SK-N-MC (cell line): ENCODE results near the gene KCNH2.

ENCODE experiments used
- EZH2 ChIP-seq: fragments of 200-600 bp; sonication (generic); IDR thresholded peaks from one replicate; pipeline ENCODE4 v1.6.1; 2017; ENCODE audit warnings: antibody characterized with exemption
- POLR2AphosphoS5 ChIP-seq: IDR thresholded peaks from 2 replicates; pipeline ENCODE4 v1.6.1; 2012; ENCODE audit warnings: mild to moderate bottlenecking, low read depth, low read length, borderline replicate concordance

DNA sequence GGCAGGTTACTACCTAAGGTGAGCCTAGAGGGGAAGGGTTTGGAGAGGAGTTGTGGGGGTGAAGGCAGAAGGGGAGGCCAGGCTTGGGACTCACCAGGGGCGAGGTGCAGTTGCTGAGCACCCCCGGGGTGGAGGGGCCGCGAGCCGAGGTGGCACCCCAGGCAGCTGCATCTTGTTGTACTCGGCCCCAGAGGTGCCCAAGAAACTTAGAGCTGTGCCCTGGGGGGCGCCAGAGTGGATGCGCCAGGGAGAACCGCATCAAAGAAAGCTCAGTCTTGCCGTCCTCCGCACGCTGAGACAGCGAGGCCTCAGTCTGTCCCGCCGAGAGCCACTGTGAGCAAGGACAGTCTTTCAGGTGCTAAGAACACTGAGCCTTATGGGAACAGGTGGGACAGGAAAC, 38.8 kb upstream of the KCNH2 start:
- TF ChIP-seq POLR2AphosphoS5 (no peak), EZH2 (no peak)
